Mesendoderm (in vitro differentiated cells): ENCODE measurements around the gene SPRED2.

Experiments
- DNase-seq: peaks from one replicate; pipeline ENCODE4 v3.0.0; 2013
- H2AK5ac ChIP-seq: 2 replicates; pipeline ENCODE4 v1.6.1; 2013; ENCODE audit warnings: low read length, inconsistent platforms
- H2BK120ac ChIP-seq: 2 replicates; pipeline ENCODE4 v1.6.1; 2013; ENCODE audit warnings: low read depth, mild to moderate bottlenecking, low read length, moderate library complexity, mixed read lengths
- H2BK15ac ChIP-seq: replicated peaks from 2 replicates; pipeline ENCODE4 v1.6.1; 2013; ENCODE audit warnings: low read depth, mild to moderate bottlenecking, moderate library complexity
- H2BK5ac ChIP-seq: 2 replicates; pipeline ENCODE4 v1.6.1; 2013; ENCODE audit warnings: low read length, inconsistent platforms
- H3K18ac ChIP-seq: 2 replicates; pipeline ENCODE4 v1.6.1; 2013; ENCODE audit warnings: mild to moderate bottlenecking, low read length, mixed read lengths
- H3K23ac ChIP-seq: one replicate; pipeline ENCODE4 v1.6.1; 2013; ENCODE audit warnings: low read length
- H3K27ac ChIP-seq: 2 replicates; pipeline ENCODE4 v1.5.1; 2013; ENCODE audit warnings: low read depth, mild to moderate bottlenecking, inconsistent platforms, low read length, moderate library complexity
- H3K27me3 ChIP-seq: 2 replicates; pipeline ENCODE4 v1.6.1; 2013; ENCODE audit warnings: low read length, control low read depth, mild to moderate bottlenecking, inconsistent platforms; ENCODE audit not compliant: insufficient read depth, poor library complexity
- H3K36me3 ChIP-seq: 2 replicates; pipeline ENCODE4 v1.6.1; 2013; ENCODE audit warnings: low read length, inconsistent platforms; ENCODE audit not compliant: control insufficient read depth, insufficient read depth
- H3K4ac ChIP-seq: one replicate; pipeline ENCODE4 v1.6.1; 2013; ENCODE audit warnings: low read depth, mild to moderate bottlenecking, low read length, moderate library complexity
- H3K4me1 ChIP-seq: 2 replicates; pipeline ENCODE4 v1.6.1; 2013; ENCODE audit warnings: low read depth, low read length, inconsistent platforms; ENCODE audit not compliant: control insufficient read depth
- H3K4me2 ChIP-seq: 2 replicates; pipeline ENCODE4 v1.6.1; 2013; ENCODE audit warnings: low read length
- H3K4me3 ChIP-seq: 2 replicates; pipeline ENCODE4 v1.5.1; 2013; ENCODE audit warnings: mild to moderate bottlenecking, low read length
- H3K56ac ChIP-seq: one replicate; pipeline ENCODE4 v1.6.1; 2013; ENCODE audit warnings: low read length
- H3K79me1 ChIP-seq: 2 replicates; pipeline ENCODE4 v1.6.1; 2013; ENCODE audit warnings: low read length, inconsistent platforms
- H3K79me2 ChIP-seq: 2 replicates; pipeline ENCODE4 v1.6.1; 2013; ENCODE audit warnings: mild to moderate bottlenecking, low read length; ENCODE audit not compliant: control insufficient read depth, insufficient read depth
- H3K9ac ChIP-seq: 2 replicates; pipeline ENCODE4 v1.6.1; 2013; ENCODE audit warnings: low read length, inconsistent platforms
- H4K5ac ChIP-seq: one replicate; pipeline ENCODE4 v1.6.1; 2013; ENCODE audit warnings: low read length
- H4K8ac ChIP-seq: one replicate; pipeline ENCODE4 v1.6.1; 2013; ENCODE audit warnings: low read depth, mild to moderate bottlenecking, control low read depth, low read length, moderate library complexity
- WGBS: extraction: QIAGEN DNeasy Blood & Tissue Kit; methylation state at CpG from one replicate; pipeline ENCODE4 v1.1.7; 2013; ENCODE audit warnings: low lambda C conversion rate, missing lambda C conversion rate; ENCODE audit not compliant: insufficient coverage; ENCODE audit errors: extremely low coverage; 5-methylcytosine and 5-hydroxymethylcytosine counted together

SPRED2 gene

GRCh38 chr2:65353046-65353445, 79.4 kb downstream of the SPRED2 start:
- H3K36me3 ChIP-seq = no peaks in the 10 kb centered on the region
- peaks cover 8% of the 10 kb centered on the region for H3K79me1 ChIP-seq
- no peak overlapping the region for H3K27ac ChIP-seq
- no peak overlapping the region for H4K8ac ChIP-seq
- H2BK15ac ChIP-seq = no peak overlapping the region
- H3K4me3 ChIP-seq = no peak overlapping the region
- no peak overlapping the region for H2BK5ac ChIP-seq
- no peak overlapping the region for H3K18ac ChIP-seq
- H3K79me2 ChIP-seq = peaks cover 3% of the 10 kb centered on the region
- H2BK120ac ChIP-seq = no peak overlapping the region
- no peak overlapping the region for H3K9ac ChIP-seq
- H3K23ac ChIP-seq = no peak overlapping the region
- DNase-seq = peak; percentile 81
- no peak overlapping the region for H3K4ac ChIP-seq
- H3K4me2 ChIP-seq = no peak overlapping the region
- no peaks in the 10 kb centered on the region for H3K27me3 ChIP-seq
- WGBS = no CpG with 5 or more reads among the region's 4 CpGs
- no peak overlapping the region for H4K5ac ChIP-seq
- no peak overlapping the region for H3K56ac ChIP-seq
- no peak overlapping the region for H2AK5ac ChIP-seq
- peaks cover 24% of the 10 kb centered on the region for H3K4me1 ChIP-seq

- Histone ChIP-seq H3K4me1 (peaks cover 19% of the 10 kb centered on the region), H3K23ac (no peak overlapping the region), H2BK5ac (peak overlapping the region; percentile 59), H2BK15ac (no peak overlapping the region), H3K4ac (no peak overlapping the region), H3K36me3 (no peaks in the 10 kb centered on the region), H3K4me2 (no peak overlapping the region), H3K79me2 (peaks cover 2% of the 10 kb centered on the region), H3K18ac (no peak overlapping the region), H3K27ac (peak overlapping the region; percentile 25), H3K56ac (peak overlapping the region; percentile 36), H3K79me1 (peaks cover 11% of the 10 kb centered on the region), H2BK120ac (no peak overlapping the region), H3K4me3 (no peak overlapping the region), H4K5ac (no peak overlapping the region), H4K8ac (no peak overlapping the region), H3K9ac (no peak overlapping the region), H3K27me3 (no peaks in the 10 kb centered on the region), H2AK5ac (peak overlapping the region; percentile 35)
- no peak for DNase-seq
- WGBS = no CpG with 5 or more reads among the region's 9 CpGs
These were observed 80.3 kb downstream of the SPRED2 start for GRCh38 chr2:65351948-65352595.

GRCh38 chr2:65351234-65351947, 81.0 kb downstream of the SPRED2 start:
- peak overlapping the region; percentile 98 for H2BK5ac ChIP-seq
- no peak overlapping the region for H3K4me3 ChIP-seq
- peak overlapping the region; percentile 56 for H3K27ac ChIP-seq
- H2AK5ac ChIP-seq = no peak overlapping the region
- no peak overlapping the region for H3K4ac ChIP-seq
- H4K5ac ChIP-seq = no peak overlapping the region
- peaks cover 18% of the 10 kb centered on the region for H3K4me1 ChIP-seq
- peak overlapping the region; percentile 35 for H3K56ac ChIP-seq
- no peak overlapping the region for H3K23ac ChIP-seq
- peak overlapping the region; percentile 21 for H3K9ac ChIP-seq
- no peak overlapping the region for H4K8ac ChIP-seq
- peaks cover 11% of the 10 kb centered on the region for H3K79me1 ChIP-seq
- H3K79me2 ChIP-seq = no peaks in the 10 kb centered on the region
- H2BK120ac ChIP-seq = peak overlapping the region; percentile 2
- peak overlapping the region; percentile 12 for H3K18ac ChIP-seq
- H3K4me2 ChIP-seq = peak overlapping the region; percentile 18
- peak; percentile 94 for DNase-seq
- WGBS = 100% methylated on average over 1 of the region's 10 CpGs
- H3K36me3 ChIP-seq = no peaks in the 10 kb centered on the region
- H3K27me3 ChIP-seq = no peaks in the 10 kb centered on the region
- H2BK15ac ChIP-seq = no peak overlapping the region

GRCh38 chr2:65350651-65351056, 81.7 kb downstream of the SPRED2 start:
- H3K9ac ChIP-seq = no peak overlapping the region
- H3K36me3 ChIP-seq = no peaks in the 10 kb centered on the region
- H2AK5ac ChIP-seq = no peak overlapping the region
- peak overlapping the region; percentile 2 for H2BK120ac ChIP-seq
- WGBS = no CpG with 5 or more reads among the region's 6 CpGs
- H3K23ac ChIP-seq = no peak overlapping the region
- no peaks in the 10 kb centered on the region for H3K79me2 ChIP-seq
- peaks cover 18% of the 10 kb centered on the region for H3K4me1 ChIP-seq
- H3K79me1 ChIP-seq = peaks cover 11% of the 10 kb centered on the region
- peak overlapping the region; percentile 34 for H3K56ac ChIP-seq
- H3K27me3 ChIP-seq = no peaks in the 10 kb centered on the region
- peak; percentile 87 for DNase-seq
- H2BK15ac ChIP-seq = no peak overlapping the region
- H4K8ac ChIP-seq = no peak overlapping the region
- H3K4ac ChIP-seq = no peak overlapping the region
- H3K4me3 ChIP-seq = no peak overlapping the region
- H4K5ac ChIP-seq = no peak overlapping the region
- H2BK5ac ChIP-seq = peak overlapping the region; percentile 98
- H3K27ac ChIP-seq = peak overlapping the region; percentile 56
- no peak overlapping the region for H3K4me2 ChIP-seq
- peak overlapping the region; percentile 12 for H3K18ac ChIP-seq

GRCh38 chr2:65349863-65350262, 82.5 kb downstream of the SPRED2 start:
- H3K79me2 ChIP-seq = no peaks in the 10 kb centered on the region
- WGBS = no CpG with 5 or more reads among the region's 4 CpGs
- H3K27ac ChIP-seq = peak overlapping the region; percentile 56

More at GRCh38 chr2:65349863-65350262, 82.5 kb downstream of the SPRED2 start:
- no peak overlapping the region for H3K23ac ChIP-seq
- no peak overlapping the region for H3K18ac ChIP-seq
- DNase-seq = no peak
- H2BK15ac ChIP-seq = no peak overlapping the region
- H3K4me1 ChIP-seq = peaks cover 18% of the 10 kb centered on the region
- H3K4ac ChIP-seq = no peak overlapping the region
- peak overlapping the region; percentile 68 for H3K56ac ChIP-seq
- no peak overlapping the region for H3K4me2 ChIP-seq
- H3K4me3 ChIP-seq = no peak overlapping the region
- no peaks in the 10 kb centered on the region for H3K36me3 ChIP-seq
- H3K79me1 ChIP-seq = peaks cover 11% of the 10 kb centered on the region
- H3K27me3 ChIP-seq = no peaks in the 10 kb centered on the region
- H2BK5ac ChIP-seq = peak overlapping the region; percentile 41
- no peak overlapping the region for H4K8ac ChIP-seq
- H2AK5ac ChIP-seq = peak overlapping the region; percentile 29
- H3K9ac ChIP-seq = peak overlapping the region; percentile 2
- no peak overlapping the region for H2BK120ac ChIP-seq
- H4K5ac ChIP-seq = no peak overlapping the region
